ENCODE data around the gene TPCN1. TPM values are rescaled to one million over a fixed set of nuclear protein-coding genes. Genes with fewer than 3 reads are reported as not detected.

The TPCN1 gene
- total and polyA plus RNA-seq, 2 of the 13 experiments (the other 11 are each of a cell fraction or from before 2014, with no cell fraction given), result 8.0 to 26.8 TPM

DNA sequence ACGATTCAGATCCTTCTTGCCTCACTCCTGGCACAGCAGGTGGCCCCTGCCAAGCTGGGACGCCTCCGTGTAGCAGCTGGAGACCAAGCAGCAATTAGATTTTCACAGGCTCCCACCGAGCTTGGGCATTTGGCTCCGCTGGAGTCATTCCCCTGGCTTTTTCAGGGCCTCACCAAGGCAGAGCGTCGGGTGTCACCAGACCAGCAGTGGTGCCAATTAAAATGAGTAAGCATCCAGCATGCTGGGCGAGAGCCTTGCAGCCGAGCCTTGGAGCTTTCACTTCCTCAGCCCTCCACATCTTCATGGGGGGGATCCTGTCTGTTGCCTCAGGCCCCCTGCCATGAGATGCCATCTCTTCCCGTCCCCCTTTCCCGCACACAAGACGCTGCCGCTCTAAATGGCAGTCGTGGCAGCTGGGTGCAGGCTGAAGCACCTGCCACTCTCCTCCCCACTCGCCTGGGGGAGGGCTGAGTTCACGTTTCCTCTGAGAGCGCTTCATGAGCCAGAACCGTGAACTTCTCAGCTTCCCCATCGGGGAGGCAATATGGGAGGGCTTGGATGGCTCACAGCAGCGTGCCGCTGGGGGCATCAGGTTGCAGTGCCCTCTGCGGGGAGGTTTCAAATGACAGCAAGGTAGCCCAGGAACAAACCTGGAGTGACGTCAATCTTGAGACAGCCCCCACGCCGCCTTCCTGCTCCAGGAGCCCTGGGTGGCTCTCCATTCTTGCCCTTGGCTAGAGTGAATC is 11.7 kb downstream of the TPCN1 start (continued):
- TF ChIP-seq, protein P1, sequence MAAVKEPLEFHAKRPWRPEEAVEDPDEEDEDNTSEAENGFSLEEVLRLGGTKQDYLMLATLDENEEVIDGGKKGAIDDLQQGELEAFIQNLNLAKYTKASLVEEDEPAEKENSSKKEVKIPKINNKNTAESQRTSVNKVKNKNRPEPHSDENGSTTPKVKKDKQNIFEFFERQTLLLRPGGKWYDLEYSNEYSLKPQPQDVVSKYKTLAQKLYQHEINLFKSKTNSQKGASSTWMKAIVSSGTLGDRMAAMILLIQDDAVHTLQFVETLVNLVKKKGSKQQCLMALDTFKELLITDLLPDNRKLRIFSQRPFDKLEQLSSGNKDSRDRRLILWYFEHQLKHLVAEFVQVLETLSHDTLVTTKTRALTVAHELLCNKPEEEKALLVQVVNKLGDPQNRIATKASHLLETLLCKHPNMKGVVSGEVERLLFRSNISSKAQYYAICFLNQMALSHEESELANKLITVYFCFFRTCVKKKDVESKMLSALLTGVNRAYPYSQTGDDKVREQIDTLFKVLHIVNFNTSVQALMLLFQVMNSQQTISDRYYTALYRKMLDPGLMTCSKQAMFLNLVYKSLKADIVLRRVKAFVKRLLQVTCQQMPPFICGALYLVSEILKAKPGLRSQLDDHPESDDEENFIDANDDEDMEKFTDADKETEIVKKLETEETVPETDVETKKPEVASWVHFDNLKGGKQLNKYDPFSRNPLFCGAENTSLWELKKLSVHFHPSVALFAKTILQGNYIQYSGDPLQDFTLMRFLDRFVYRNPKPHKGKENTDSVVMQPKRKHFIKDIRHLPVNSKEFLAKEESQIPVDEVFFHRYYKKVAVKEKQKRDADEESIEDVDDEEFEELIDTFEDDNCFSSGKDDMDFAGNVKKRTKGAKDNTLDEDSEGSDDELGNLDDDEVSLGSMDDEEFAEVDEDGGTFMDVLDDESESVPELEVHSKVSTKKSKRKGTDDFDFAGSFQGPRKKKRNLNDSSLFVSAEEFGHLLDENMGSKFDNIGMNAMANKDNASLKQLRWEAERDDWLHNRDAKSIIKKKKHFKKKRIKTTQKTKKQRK (IDR thresholded peaks at IDR 0.05; ENCODE audit: low read length), result no peak
- no peak for TF ChIP-seq HNF4G (IDR thresholded peaks at IDR 0.05; ENCODE audit: borderline replicate concordance, low read depth, low read length)
- TF ChIP-seq HNF4G (CRISPR knock-in tag; IDR thresholded peaks at IDR 0.05; ENCODE audit: borderline replicate concordance, low read depth), result no peak

DNA sequence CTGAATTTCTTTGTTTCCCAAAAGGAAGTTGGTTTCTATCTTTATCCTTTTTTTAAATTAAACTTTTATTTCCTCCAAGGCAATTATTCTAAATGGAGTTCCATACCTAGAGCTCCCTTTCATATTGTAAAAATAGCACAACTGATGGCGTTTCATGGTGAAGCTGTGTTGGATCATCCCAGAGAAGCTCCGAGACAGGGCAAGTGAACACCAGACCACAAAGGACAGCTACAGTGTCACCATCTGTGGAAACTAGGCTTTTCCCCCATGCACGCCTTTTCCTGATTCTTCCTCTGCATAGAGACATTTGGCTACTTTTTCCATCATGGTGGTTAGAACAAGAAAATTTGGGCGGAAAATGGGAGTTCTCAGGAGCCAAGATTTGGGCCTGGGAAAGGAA is 12.7 kb downstream of the TPCN1 start:
- Histone ChIP-seq H3K4me1 (ENCODE audit: insufficient read depth, low read length) (peaks cover 67% of the 10 kb centered on the region), H3K9me3 (ENCODE audit: low read length) (no peaks in the 10 kb centered on the region), H4K20me1 (ENCODE audit: insufficient read depth, low read length) (no peaks in the 10 kb centered on the region), H3K9ac (ENCODE audit: insufficient read depth, low read depth, low read length) (no peak overlapping the region), H3K27me3 (ENCODE audit: control insufficient read depth in 1 of 2, insufficient read depth in 2 of 2, low read length in 2 of 2) (no peaks in the 10 kb centered on the region), H3K4me2 (ENCODE audit: low read depth, low read length) (no peak overlapping the region), H3K4me3 (replicated peaks in 1 of 3; ENCODE audit: insufficient read depth in 1 of 3, low read depth in 2 of 3, low read length in 3 of 3) (no peak overlapping the region), H2AFZ (ENCODE audit: low read length) (no peak overlapping the region), H3K79me2 (ENCODE audit: insufficient read depth, low read length) (no peaks in the 10 kb centered on the region), H3K36me3 (replicated peaks in 1 of 2; ENCODE audit: control insufficient read depth in 1 of 2, insufficient read depth in 2 of 2, low read length in 2 of 2) (peaks cover 7 to 11% of the 10 kb centered on the region in 2 experiments; a peak in 4 of 5 replicates), H3K27ac (ENCODE audit: extremely low read length, insufficient read depth, low read length) (no peak overlapping the region)
- ChIA-PET POLR2A (no interaction called here), CTCF (ENCODE audit: low intra/inter-chr PET ratio, low total read pairs) (no interaction called here)
- DNase-seq (ENCODE audit: low spot score) (no peak), ATAC-seq (no peak), FAIRE-seq (no peak)
- whole genome bisulfite sequencing (ENCODE audit: low lambda C conversion rate), result 99% methylated on average over 4 of the region's 4 CpGs
- intact Hi-C loops (cut with micrococcal nuclease; ENCODE audit: unreplicated experiment), result no loop called here
- TF ChIP-seq KLF11 (CRISPR knock-in tag; IDR thresholded peaks at IDR 0.05) (no peak), ZFP41 (CRISPR knock-in tag; IDR thresholded peaks at IDR 0.05; ENCODE audit: borderline replicate concordance) (no peak), ZNF24 (IDR thresholded peaks at IDR 0.05) (no peak), ZNF333 (CRISPR knock-in tag; IDR thresholded peaks at IDR 0.05; ENCODE audit: borderline replicate concordance) (no peak), CHD2 (IDR thresholded peaks at IDR 0.05; ENCODE audit: low read depth, low read length) (no peak), MTA3 (CRISPR knock-in tag; IDR thresholded peaks at IDR 0.05) (no peak), NR2F2 (IDR thresholded peaks at IDR 0.05; ENCODE audit: borderline replicate concordance, low read depth) (no peak), RBFOX2 (IDR thresholded peaks at IDR 0.05; ENCODE audit: low read depth, low read length) (no peak)
- BruUV-seq (replicated peaks), result no TSS peak
- in situ Hi-C loops (cut with HindIII; ENCODE audit: extremely low pct_ligation_motif_present, low pct_unique_long_range_greater_than_20kb), result no loop called here
